HG02759 (cell line): ENCODE measurements around the gene ADGRV1.
"Not testable (repeated sequence)": the region's sequence is repeated elsewhere in the genome, so short reads cannot be mapped to it uniquely, and the experiment has no call there.

ENCODE experiments used
- ATAC-seq: cut with Tn5 transposase; IDR thresholded peaks from one replicate; pipeline ENCODE4 v1.9.1; 2021; ENCODE audit warnings: mild to moderate bottlenecking, moderate library complexity; ENCODE audit not compliant: unreplicated experiment

Gene ADGRV1

GRCh38 chr5:90549223-90549622 lies 9.4 kb upstream of the ADGRV1 start:
- ATAC-seq: no peak

GRCh38 chr5:90549729-90550275 lies 8.8 kb upstream of the ADGRV1 start:
- no peak for ATAC-seq

GRCh38 chr5:90550963-90551362 lies 7.6 kb upstream of the ADGRV1 start:
- no peak for ATAC-seq

- no peak for ATAC-seq
These were observed 7.2 kb upstream of the ADGRV1 start for GRCh38 chr5:90551376-90551775.

- ATAC-seq: no peak
These were observed 4.9 kb upstream of the ADGRV1 start for GRCh38 chr5:90553711-90554110.

- ATAC-seq: no peak
These were observed 4.1 kb upstream of the ADGRV1 start for GRCh38 chr5:90554358-90555006.

GRCh38 chr5:90555666-90556065 lies 2.9 kb upstream of the ADGRV1 start:
- ATAC-seq: no peak

- no peak for ATAC-seq
These were observed 1.2 kb upstream of the ADGRV1 start for GRCh38 chr5:90557391-90557790.

- no peak for ATAC-seq
These were observed 726 bp upstream of the ADGRV1 start for GRCh38 chr5:90557871-90558270.

GRCh38 chr5:90560771-90561170 lies 2.2 kb downstream of the ADGRV1 start:
- no peak for ATAC-seq

- ATAC-seq: no peak
These were observed 3.2 kb downstream of the ADGRV1 start for GRCh38 chr5:90561766-90562165.

GRCh38 chr5:90562341-90562740 lies 3.7 kb downstream of the ADGRV1 start:
- ATAC-seq: no peak

- no peak for ATAC-seq
These were observed 4.5 kb downstream of the ADGRV1 start for GRCh38 chr5:90563108-90563507.

GRCh38 chr5:90565491-90565890 lies 6.9 kb downstream of the ADGRV1 start:
- ATAC-seq: no peak

GRCh38 chr5:90569084-90569483 lies 10.5 kb downstream of the ADGRV1 start:
- no peak for ATAC-seq

GRCh38 chr5:90570034-90570433 lies 11.4 kb downstream of the ADGRV1 start:
- ATAC-seq: no peak

- ATAC-seq: no peak
These were observed 12.7 kb downstream of the ADGRV1 start for GRCh38 chr5:90571147-90571773.

- ATAC-seq: no peak
These were observed 17.1 kb downstream of the ADGRV1 start for GRCh38 chr5:90575712-90576111.

GRCh38 chr5:90576566-90576965 lies 18.0 kb downstream of the ADGRV1 start:
- not testable (repeated sequence) for ATAC-seq

GRCh38 chr5:90579905-90580304 lies 21.3 kb downstream of the ADGRV1 start:
- ATAC-seq: not testable (repeated sequence)

GRCh38 chr5:90581956-90582355 lies 23.4 kb downstream of the ADGRV1 start:
- ATAC-seq: no peak

- ATAC-seq: no peak
These were observed 26.9 kb downstream of the ADGRV1 start for GRCh38 chr5:90585337-90585986.
